GM12878 (cell line): ENCODE results near the gene HMGXB4. TPM values are rescaled to one million over a fixed set of nuclear protein-coding genes. Genes with fewer than 3 reads are reported as not detected.

ENCODE experiments used
- ATAC-seq: fragments of 200-7000 bp; cut with Tn5 transposase; 3 replicates; pipeline ENCODE4 v1.9.1; 2020; ENCODE audit warnings: mild to moderate bottlenecking, moderate library complexity
- BruUV-seq: library from RNA; stranded (reverse); fragments of 400-500 nt; replicated peaks from 2 replicates; lab custom pipeline; 2021; lab: Mats Ljungman, UMichigan
- CTCF ChIA-PET: fragments of 300-600 bp; sonication (Branson Sonifier 250); formaldehyde crosslinking; extraction: SDS; loops from one replicate; lab custom pipeline; 2021; ENCODE audit warnings: inconsistent platforms; lab: Yijun Ruan, JAX
- POLR2A ChIA-PET: fragments of 350-600 bp; formaldehyde crosslinking; extraction: SDS; loops from one replicate; lab custom pipeline; 2021; ENCODE audit warnings: inconsistent platforms; lab: Charles Lee
- RAD21 ChIA-PET: fragments of 300-600 bp; sonication (Branson Sonifier 250); formaldehyde crosslinking; loops from one replicate; lab custom pipeline; 2023; ENCODE audit warnings: antibody characterized with exemption; ENCODE audit not compliant: unreplicated experiment; lab: Charles Lee
- SMC1A ChIA-PET: fragments of 300-600 bp; sonication (Branson Sonifier 250); formaldehyde crosslinking; loops from one replicate; lab custom pipeline; 2023; ENCODE audit not compliant: unreplicated experiment, uncharacterized antibody; lab: Charles Lee
- DNase-seq: peaks from one replicate; pipeline ENCODE4 v3.0.0-alpha.2; 2011; ENCODE audit warnings: low read depth, low spot score
- FAIRE-seq: peaks from 3 replicates; lab custom pipeline; 2011; peaks lifted over from hg19 to GRCh38; lab: Jason Lieb, UNC
- H2AFZ ChIP-seq: 2 replicates; pipeline ENCODE4 v1.6.0; 2011; ENCODE audit warnings: low read depth, low read length, control low read depth; ENCODE audit not compliant: control insufficient read depth
- H3K27ac ChIP-seq: 2 replicates; pipeline ENCODE4 v1.5.1; 2011; ENCODE audit warnings: control low read depth; ENCODE audit not compliant: control insufficient read depth, insufficient read depth
- H3K27me3 ChIP-seq, 2 experiments: replicated peaks in 1 of 2; 2 replicates each; pipeline versions ENCODE4 v1.6.0 to v1.6.1; 2011; ENCODE audit warnings: low read length in 1 of 2; ENCODE audit not compliant: control insufficient read depth in 2 of 2, insufficient read depth in 2 of 2
- H3K36me3 ChIP-seq, 2 experiments: 2 replicates each; pipeline ENCODE4 v1.5.1; 2011; ENCODE audit warnings: low read length in 1 of 2; ENCODE audit not compliant: control insufficient read depth in 2 of 2, insufficient read depth in 2 of 2
- H3K4me1 ChIP-seq: 2 replicates; pipeline ENCODE4 v1.6.1; 2011; ENCODE audit warnings: mild to moderate bottlenecking, low read length, moderate library complexity, mixed read lengths; ENCODE audit not compliant: control insufficient read depth, insufficient read depth
- H3K4me2 ChIP-seq: 2 replicates; pipeline ENCODE4 v1.6.0; 2011; ENCODE audit warnings: control low read depth; ENCODE audit not compliant: control insufficient read depth, insufficient read depth
- H3K4me3 ChIP-seq: fragments of 200-600 bp; sonication (generic); 2 replicates; pipeline ENCODE4 v1.5.1; 2016
- H3K79me2 ChIP-seq: 2 replicates; pipeline ENCODE4 v1.6.0; 2011; ENCODE audit warnings: low read length; ENCODE audit not compliant: control insufficient read depth, insufficient read depth
- H3K9ac ChIP-seq: 2 replicates; pipeline ENCODE4 v1.8.0; 2011; ENCODE audit warnings: low read length, control low read depth, mixed read lengths; ENCODE audit not compliant: control insufficient read depth, insufficient read depth
- H3K9me3 ChIP-seq: replicated peaks from 3 replicates; pipeline ENCODE4 v1.5.1; 2011; ENCODE audit warnings: mild to moderate bottlenecking, low read length; ENCODE audit not compliant: control insufficient read depth, insufficient read depth
- H4K20me1 ChIP-seq: 2 replicates; pipeline ENCODE4 v1.6.0; 2011; ENCODE audit not compliant: control insufficient read depth, insufficient read depth
- EED ChIP-seq: sonication (generic); IDR thresholded peaks from 2 replicates; pipeline ENCODE4 v1.6.1; 2016; ENCODE audit warnings: antibody characterized with exemption, low read depth
- HCFC1 ChIP-seq: fragments of 150-350 bp; IDR thresholded peaks from 2 replicates; pipeline ENCODE4 v1.6.1; 2014; ENCODE audit warnings: low read length
- SMARCA5 ChIP-seq: fragments of 450-650 bp; IDR thresholded peaks from 2 replicates; pipeline ENCODE4 v1.6.1; 2017; ENCODE audit warnings: mild to moderate bottlenecking
- ZNF622 ChIP-seq: fragments of 450-650 bp; IDR thresholded peaks from 2 replicates; pipeline ENCODE4 v1.6.1; 2017; ENCODE audit warnings: mild to moderate bottlenecking, inconsistent platforms
- ZZZ3 ChIP-seq: IDR thresholded peaks from 2 replicates; pipeline ENCODE4 v1.6.1; 2011; ENCODE audit warnings: low read depth; ENCODE audit not compliant: control insufficient read depth, insufficient read length
- WGBS: methylation state at CpG from one replicate; pipeline ENCODE4 v1.1.6; 2016; ENCODE audit warnings: low lambda C conversion rate; ENCODE audit not compliant: insufficient replicate concordance, insufficient coverage; ENCODE audit errors: missing lambda C conversion rate; 5-methylcytosine and 5-hydroxymethylcytosine counted together
- in situ Hi-C: fragments of 300-500 bp; cut with MboI; formaldehyde crosslinking; loops from 9 replicates; pipeline ENCODE4 v1.14.3; 2018; ENCODE audit warnings: mixed read lengths
- intact Hi-C: fragments of 100-400 bp; cut with micrococcal nuclease; formaldehyde crosslinking; loops from one replicate; pipeline ENCODE4 v1.14.2; 2022; ENCODE audit not compliant: unreplicated experiment
- polyA plus RNA-seq, 11 experiments: library from polyadenylated mRNA; depleted of rRNA in 4 of 11; unstranded in 6 of 11; stranded (reverse) in 5 of 11; fragments of >200 nt; fragmentation: Nextera tagmentation in 4 of 11; fragmentation: Illumina TruSeq in 1 of 11; extraction: Ambion mirVana in 4 of 11; extraction: Trizol in 1 of 11; gene quantifications; 1 replicate in 1 of 11; 2 replicates in 10 of 11; pipeline versions ENCODE4 v1.2.1 to v1.2.3, GENCODE V29; 2011 to 2016; ENCODE audit warnings: inconsistent platforms in 2 of 11, missing spikeins in 2 of 11, low read depth in 1 of 11
- total RNA-seq, 4 experiments: library from RNA; depleted of rRNA in 3 of 4; stranded (reverse); fragments of >200 nt in 3 of 4; fragmentation: Illumina TruSeq in 1 of 4; extraction: Trizol in 1 of 4; gene quantifications; 2 replicates each; pipeline versions ENCODE4 v1.2.1 to v1.2.3, GENCODE V29; 2013 to 2021
- TF ChIP-seq, protein P1 (sequence below): fragments of 450-650 bp; IDR thresholded peaks from 2 replicates; pipeline ENCODE4 v1.6.1; 2017; ENCODE audit warnings: mild to moderate bottlenecking, moderate library complexity
- TF ChIP-seq, protein P2 (sequence below): fragments of 450-650 bp; IDR thresholded peaks from 2 replicates; pipeline ENCODE4 v1.6.1; 2018; ENCODE audit warnings: mild to moderate bottlenecking, low read depth, moderate library complexity; ENCODE audit not compliant: partially characterized antibody
- TF ChIP-seq, protein P3 (sequence below): fragments of 450-650 bp; IDR thresholded peaks from 2 replicates; pipeline ENCODE4 v1.6.1; 2017; ENCODE audit warnings: mild to moderate bottlenecking, low read depth, inconsistent platforms; ENCODE audit not compliant: poor library complexity, severe bottlenecking
- TF ChIP-seq, protein P4 (sequence below): fragments of 450-650 bp; formaldehyde crosslinking; IDR thresholded peaks from 2 replicates; pipeline ENCODE4 v1.4.0; 2020; ENCODE audit warnings: mild to moderate bottlenecking, moderate library complexity

Gene HMGXB4
- total and polyA plus RNA-seq, 10 of the 15 experiments (the other 5 are each of a cell fraction or from before 2014, with no cell fraction given), result 15.5 to 44.5 (median 24.9) TPM

DNA sequence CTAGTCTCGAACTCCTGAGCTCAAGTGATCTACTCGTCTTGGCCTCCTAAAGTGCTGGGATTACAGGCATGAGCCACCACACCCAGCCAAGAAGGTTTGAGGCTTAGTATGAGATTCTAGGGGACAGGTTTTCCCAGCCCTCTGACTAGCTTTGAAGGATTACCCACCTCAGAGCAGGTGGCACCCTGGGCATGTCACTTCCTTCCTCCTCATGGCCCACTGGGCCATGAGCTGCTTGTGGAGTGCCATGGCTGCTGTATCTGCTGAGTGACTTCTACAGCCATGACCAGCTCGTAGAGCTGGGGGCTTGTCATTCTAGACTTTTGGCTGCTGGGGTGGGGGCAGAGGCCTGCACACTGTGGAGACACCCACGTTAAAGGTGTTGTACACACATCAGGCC is 67.5 kb downstream of the HMGXB4 start:
- SMC1A ChIA-PET, result interaction anchor here (1.4 to 2.3 kb wide), 3 partner anchors 12 to 93 kb away, joined by 3 to 8 read pairs (median 5); no protein-coding TSS in a partner anchor
- Histone ChIP-seq H3K9me3 (no peaks in the 10 kb centered on the region), H4K20me1 (no peaks in the 10 kb centered on the region), H2AFZ (no peak overlapping the region), H3K36me3 (peaks cover 0 to 32% of the 10 kb centered on the region in 2 experiments; a peak in 3 of 4 replicates), H3K27ac (no peak overlapping the region), H3K4me2 (no peak overlapping the region), H3K4me3 (no peak overlapping the region), H3K79me2 (no peaks in the 10 kb centered on the region), H3K27me3 (no peaks in the 10 kb centered on the region), H3K9ac (no peak overlapping the region), H3K4me1 (peaks cover 3% of the 10 kb centered on the region)
- intact Hi-C loops (no loop called here), in situ Hi-C loops (no loop called here)
- DNase-seq, result no peak
- FAIRE-seq, result no peak
- no peak for ATAC-seq
- BruUV-seq, result no TSS peak
- 98% methylated on average over 4 of the region's 4 CpGs for WGBS
- CTCF ChIA-PET, result interaction anchor here (0.7 kb wide), 1 partner anchor 1833 kb away, joined by 3 read pairs; no protein-coding TSS in a partner anchor
- RAD21 ChIA-PET, result interaction anchor here (0.6 kb wide), 1 partner anchor 13 kb away, joined by 3 read pairs; no protein-coding TSS in a partner anchor
- POLR2A ChIA-PET, result no interaction called here
- no peak for TF ChIP-seq EED
- TF ChIP-seq ZZZ3, result no peak
- TF ChIP-seq, protein P1, sequence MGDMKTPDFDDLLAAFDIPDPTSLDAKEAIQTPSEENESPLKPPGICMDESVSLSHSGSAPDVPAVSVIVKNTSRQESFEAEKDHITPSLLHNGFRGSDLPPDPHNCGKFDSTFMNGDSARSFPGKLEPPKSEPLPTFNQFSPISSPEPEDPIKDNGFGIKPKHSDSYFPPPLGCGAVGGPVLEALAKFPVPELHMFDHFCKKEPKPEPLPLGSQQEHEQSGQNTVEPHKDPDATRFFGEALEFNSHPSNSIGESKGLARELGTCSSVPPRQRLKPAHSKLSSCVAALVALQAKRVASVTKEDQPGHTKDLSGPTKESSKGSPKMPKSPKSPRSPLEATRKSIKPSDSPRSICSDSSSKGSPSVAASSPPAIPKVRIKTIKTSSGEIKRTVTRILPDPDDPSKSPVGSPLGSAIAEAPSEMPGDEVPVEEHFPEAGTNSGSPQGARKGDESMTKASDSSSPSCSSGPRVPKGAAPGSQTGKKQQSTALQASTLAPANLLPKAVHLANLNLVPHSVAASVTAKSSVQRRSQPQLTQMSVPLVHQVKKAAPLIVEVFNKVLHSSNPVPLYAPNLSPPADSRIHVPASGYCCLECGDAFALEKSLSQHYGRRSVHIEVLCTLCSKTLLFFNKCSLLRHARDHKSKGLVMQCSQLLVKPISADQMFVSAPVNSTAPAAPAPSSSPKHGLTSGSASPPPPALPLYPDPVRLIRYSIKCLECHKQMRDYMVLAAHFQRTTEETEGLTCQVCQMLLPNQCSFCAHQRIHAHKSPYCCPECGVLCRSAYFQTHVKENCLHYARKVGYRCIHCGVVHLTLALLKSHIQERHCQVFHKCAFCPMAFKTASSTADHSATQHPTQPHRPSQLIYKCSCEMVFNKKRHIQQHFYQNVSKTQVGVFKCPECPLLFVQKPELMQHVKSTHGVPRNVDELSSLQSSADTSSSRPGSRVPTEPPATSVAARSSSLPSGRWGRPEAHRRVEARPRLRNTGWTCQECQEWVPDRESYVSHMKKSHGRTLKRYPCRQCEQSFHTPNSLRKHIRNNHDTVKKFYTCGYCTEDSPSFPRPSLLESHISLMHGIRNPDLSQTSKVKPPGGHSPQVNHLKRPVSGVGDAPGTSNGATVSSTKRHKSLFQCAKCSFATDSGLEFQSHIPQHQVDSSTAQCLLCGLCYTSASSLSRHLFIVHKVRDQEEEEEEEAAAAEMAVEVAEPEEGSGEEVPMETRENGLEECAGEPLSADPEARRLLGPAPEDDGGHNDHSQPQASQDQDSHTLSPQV, result no peak
- TF ChIP-seq, protein P2, sequence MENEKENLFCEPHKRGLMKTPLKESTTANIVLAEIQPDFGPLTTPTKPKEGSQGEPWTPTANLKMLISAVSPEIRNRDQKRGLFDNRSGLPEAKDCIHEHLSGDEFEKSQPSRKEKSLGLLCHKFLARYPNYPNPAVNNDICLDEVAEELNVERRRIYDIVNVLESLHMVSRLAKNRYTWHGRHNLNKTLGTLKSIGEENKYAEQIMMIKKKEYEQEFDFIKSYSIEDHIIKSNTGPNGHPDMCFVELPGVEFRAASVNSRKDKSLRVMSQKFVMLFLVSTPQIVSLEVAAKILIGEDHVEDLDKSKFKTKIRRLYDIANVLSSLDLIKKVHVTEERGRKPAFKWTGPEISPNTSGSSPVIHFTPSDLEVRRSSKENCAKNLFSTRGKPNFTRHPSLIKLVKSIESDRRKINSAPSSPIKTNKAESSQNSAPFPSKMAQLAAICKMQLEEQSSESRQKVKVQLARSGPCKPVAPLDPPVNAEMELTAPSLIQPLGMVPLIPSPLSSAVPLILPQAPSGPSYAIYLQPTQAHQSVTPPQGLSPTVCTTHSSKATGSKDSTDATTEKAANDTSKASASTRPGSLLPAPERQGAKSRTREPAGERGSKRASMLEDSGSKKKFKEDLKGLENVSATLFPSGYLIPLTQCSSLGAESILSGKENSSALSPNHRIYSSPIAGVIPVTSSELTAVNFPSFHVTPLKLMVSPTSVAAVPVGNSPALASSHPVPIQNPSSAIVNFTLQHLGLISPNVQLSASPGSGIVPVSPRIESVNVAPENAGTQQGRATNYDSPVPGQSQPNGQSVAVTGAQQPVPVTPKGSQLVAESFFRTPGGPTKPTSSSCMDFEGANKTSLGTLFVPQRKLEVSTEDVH, result no peak
- TF ChIP-seq HCFC1, result no peak
- TF ChIP-seq, protein P3, sequence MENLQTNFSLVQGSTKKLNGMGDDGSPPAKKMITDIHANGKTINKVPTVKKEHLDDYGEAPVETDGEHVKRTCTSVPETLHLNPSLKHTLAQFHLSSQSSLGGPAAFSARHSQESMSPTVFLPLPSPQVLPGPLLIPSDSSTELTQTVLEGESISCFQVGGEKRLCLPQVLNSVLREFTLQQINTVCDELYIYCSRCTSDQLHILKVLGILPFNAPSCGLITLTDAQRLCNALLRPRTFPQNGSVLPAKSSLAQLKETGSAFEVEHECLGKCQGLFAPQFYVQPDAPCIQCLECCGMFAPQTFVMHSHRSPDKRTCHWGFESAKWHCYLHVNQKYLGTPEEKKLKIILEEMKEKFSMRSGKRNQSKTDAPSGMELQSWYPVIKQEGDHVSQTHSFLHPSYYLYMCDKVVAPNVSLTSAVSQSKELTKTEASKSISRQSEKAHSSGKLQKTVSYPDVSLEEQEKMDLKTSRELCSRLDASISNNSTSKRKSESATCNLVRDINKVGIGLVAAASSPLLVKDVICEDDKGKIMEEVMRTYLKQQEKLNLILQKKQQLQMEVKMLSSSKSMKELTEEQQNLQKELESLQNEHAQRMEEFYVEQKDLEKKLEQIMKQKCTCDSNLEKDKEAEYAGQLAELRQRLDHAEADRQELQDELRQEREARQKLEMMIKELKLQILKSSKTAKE, result no peak
- TF ChIP-seq ZNF622, result no peak
- TF ChIP-seq SMARCA5, result no peak
- TF ChIP-seq, protein P4, sequence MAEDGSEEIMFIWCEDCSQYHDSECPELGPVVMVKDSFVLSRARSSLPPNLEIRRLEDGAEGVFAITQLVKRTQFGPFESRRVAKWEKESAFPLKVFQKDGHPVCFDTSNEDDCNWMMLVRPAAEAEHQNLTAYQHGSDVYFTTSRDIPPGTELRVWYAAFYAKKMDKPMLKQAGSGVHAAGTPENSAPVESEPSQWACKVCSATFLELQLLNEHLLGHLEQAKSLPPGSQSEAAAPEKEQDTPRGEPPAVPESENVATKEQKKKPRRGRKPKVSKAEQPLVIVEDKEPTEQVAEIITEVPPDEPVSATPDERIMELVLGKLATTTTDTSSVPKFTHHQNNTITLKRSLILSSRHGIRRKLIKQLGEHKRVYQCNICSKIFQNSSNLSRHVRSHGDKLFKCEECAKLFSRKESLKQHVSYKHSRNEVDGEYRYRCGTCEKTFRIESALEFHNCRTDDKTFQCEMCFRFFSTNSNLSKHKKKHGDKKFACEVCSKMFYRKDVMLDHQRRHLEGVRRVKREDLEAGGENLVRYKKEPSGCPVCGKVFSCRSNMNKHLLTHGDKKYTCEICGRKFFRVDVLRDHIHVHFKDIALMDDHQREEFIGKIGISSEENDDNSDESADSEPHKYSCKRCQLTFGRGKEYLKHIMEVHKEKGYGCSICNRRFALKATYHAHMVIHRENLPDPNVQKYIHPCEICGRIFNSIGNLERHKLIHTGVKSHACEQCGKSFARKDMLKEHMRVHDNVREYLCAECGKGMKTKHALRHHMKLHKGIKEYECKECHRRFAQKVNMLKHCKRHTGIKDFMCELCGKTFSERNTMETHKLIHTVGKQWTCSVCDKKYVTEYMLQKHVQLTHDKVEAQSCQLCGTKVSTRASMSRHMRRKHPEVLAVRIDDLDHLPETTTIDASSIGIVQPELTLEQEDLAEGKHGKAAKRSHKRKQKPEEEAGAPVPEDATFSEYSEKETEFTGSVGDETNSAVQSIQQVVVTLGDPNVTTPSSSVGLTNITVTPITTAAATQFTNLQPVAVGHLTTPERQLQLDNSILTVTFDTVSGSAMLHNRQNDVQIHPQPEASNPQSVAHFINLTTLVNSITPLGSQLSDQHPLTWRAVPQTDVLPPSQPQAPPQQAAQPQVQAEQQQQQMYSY, result no peak
